Stimulated activated CD8-positive, alpha-beta memory T cell treated with anti-CD3 and anti-CD28 coated beads, Interleukin-7, amount 100 ng/mL, for 4 hours (primary cell): ENCODE results near the gene PREPL.
"Not testable (repeated sequence)": the region's sequence is repeated elsewhere in the genome, so short reads cannot be mapped to it uniquely, and the experiment has no call there.

ENCODE experiments used
- DNase-seq, 2 donors: peaks; one replicate each; pipeline ENCODE4 v3.0.0-alpha.2; 2020; ENCODE audit warnings: low read depth in 2 of 2

PREPL gene

GRCh38 chr2:44348400-44348799, 12.9 kb downstream of the PREPL start:
- DNase-seq, result no peak

GRCh38 chr2:44347526-44347925, 13.8 kb downstream of the PREPL start:
- no peak for DNase-seq

- no peak for DNase-seq
These were observed 18.4 kb downstream of the PREPL start for GRCh38 chr2:44342854-44343253.

GRCh38 chr2:44335806-44336538, 25.3 kb downstream of the PREPL start:
- no peak for DNase-seq

- DNase-seq, result no peak
These were observed 27.3 kb downstream of the PREPL start for GRCh38 chr2:44333994-44334393.

GRCh38 chr2:44330801-44331200, 30.5 kb downstream of the PREPL start:
- no peak for DNase-seq

- no peak for DNase-seq
These were observed 32.0 kb downstream of the PREPL start for GRCh38 chr2:44329343-44329742.

- DNase-seq, result no peak
These were observed 32.5 kb downstream of the PREPL start for GRCh38 chr2:44328750-44329149.

GRCh38 chr2:44326548-44327264, 34.6 kb downstream of the PREPL start:
- DNase-seq, result no peak

GRCh38 chr2:44325897-44326296, 35.4 kb downstream of the PREPL start:
- no peak for DNase-seq

- DNase-seq, result no peak
These were observed 36.3 kb downstream of the PREPL start for GRCh38 chr2:44324971-44325426.

- DNase-seq, result no peak
These were observed 39.9 kb downstream of the PREPL start for GRCh38 chr2:44321360-44321759.

- DNase-seq, result no peak
These were observed 40.5 kb downstream of the PREPL start for GRCh38 chr2:44320832-44321231.

GRCh38 chr2:44315945-44316344, 45.3 kb downstream of the PREPL start:
- DNase-seq, result no peak

GRCh38 chr2:44314362-44314761, 46.9 kb downstream of the PREPL start:
- no peak for DNase-seq

GRCh38 chr2:44310287-44310686, 51.0 kb downstream of the PREPL start:
- DNase-seq, result no peak

- DNase-seq, result no peak
These were observed 55.4 kb downstream of the PREPL start for GRCh38 chr2:44305882-44306281.

- no peak for DNase-seq
These were observed 57.0 kb downstream of the PREPL start for GRCh38 chr2:44304258-44304657.

- not testable (repeated sequence) for DNase-seq
These were observed 57.5 kb downstream of the PREPL start for GRCh38 chr2:44303766-44304165.

- DNase-seq, result no peak
These were observed 60.2 kb downstream of the PREPL start for GRCh38 chr2:44301111-44301510.

- DNase-seq, result no peak
These were observed 61.7 kb downstream of the PREPL start for GRCh38 chr2:44299635-44300034.

- no peak for DNase-seq
These were observed 63.9 kb downstream of the PREPL start for GRCh38 chr2:44297431-44297830.

- DNase-seq, result no peak
These were observed 64.6 kb downstream of the PREPL start for GRCh38 chr2:44296653-44297052.
